T-cell (primary cell): ENCODE measurements around the gene UNC93A. TPM values are rescaled to one million over a fixed set of nuclear protein-coding genes. Genes with fewer than 3 reads are reported as not detected.
"Not testable (repeated sequence)": the region's sequence is repeated elsewhere in the genome, so short reads cannot be mapped to it uniquely, and the experiment has no call there.

Source experiments
- ATAC-seq, 4 experiments: fragments of 200-7000 bp in 3 of 4; fragments of 150-1000 bp in 1 of 4; cut with Tn5 transposase; replicated peaks in 1 of 4; 1 replicate in 3 of 4; 2 replicates in 1 of 4; pipeline ENCODE4 v1.10.0; 2021; ENCODE audit warnings: moderate library complexity in 3 of 4, mild to moderate bottlenecking in 2 of 4, moderate number of reproducible peaks in 1 of 4
- CTCF ChIA-PET, 2 donors: fragments of 300-600 bp; sonication (Branson Sonifier 250); formaldehyde crosslinking; loops; one replicate each; lab custom pipeline; 2022; ENCODE audit warnings: antibody characterized with exemption in 2 of 2; lab: Charles Lee
- POLR2A ChIA-PET, 2 donors: fragments of 300-600 bp; sonication (Branson Sonifier 250); formaldehyde crosslinking; loops; one replicate each; lab custom pipeline; 2022; ENCODE audit warnings: antibody characterized with exemption in 2 of 2; lab: Charles Lee
- DNase-seq, 35 experiments: peaks; one replicate each; pipeline versions ENCODE4 v3.0.0 to v3.0.0-alpha.2; 2013 to 2023
- H3K27ac ChIP-seq: one replicate; pipeline ENCODE4 v1.5.1; 2013; ENCODE audit warnings: low read length
- H3K27me3 ChIP-seq, 2 experiments: replicated peaks in 1 of 2; 1 replicate in 1 of 2; 2 replicates in 1 of 2; pipeline versions ENCODE4 v1.6.1 to v1.7.0; 2013; ENCODE audit warnings: low read length in 1 of 2, mixed read lengths in 1 of 2; ENCODE audit not compliant: control insufficient read depth in 2 of 2, insufficient read depth in 2 of 2; ENCODE audit errors: extremely low read depth in 1 of 2
- H3K36me3 ChIP-seq, 2 donors: 1 replicate in 1 of 2; 2 replicates in 1 of 2; pipeline versions ENCODE4 v1.6.1 to v1.7.0; 2013; ENCODE audit warnings: low read length in 1 of 2; ENCODE audit not compliant: control insufficient read depth in 2 of 2, insufficient read depth in 1 of 2; ENCODE audit errors: extremely low read depth in 1 of 2
- H3K4me1 ChIP-seq, 2 experiments: 1 replicate in 1 of 2; 2 replicates in 1 of 2; pipeline versions ENCODE4 v1.6.1 to v1.7.0; 2013; ENCODE audit warnings: low read length in 2 of 2, mixed read lengths in 1 of 2; ENCODE audit not compliant: insufficient read depth in 2 of 2, control insufficient read depth in 1 of 2; ENCODE audit errors: extremely low read depth in 1 of 2
- H3K4me3 ChIP-seq, 2 donors: 1 replicate in 1 of 2; 2 replicates in 1 of 2; pipeline versions ENCODE4 v1.5.1 to v1.7.0; 2013; ENCODE audit warnings: mild to moderate bottlenecking in 2 of 2, low read length in 1 of 2, moderate library complexity in 1 of 2; ENCODE audit not compliant: control insufficient read depth in 1 of 2; ENCODE audit errors: extremely low read depth in 1 of 2
- H3K9me3 ChIP-seq: 2 replicates; pipeline ENCODE4 v1.7.0; 2013
- H3K27ac Mint-ChIP-seq, 2 donors: one replicate each; pipeline ENCODE4 v1.8.0; 2020 to 2021; ENCODE audit warnings: mild to moderate bottlenecking in 2 of 2, mixed read lengths in 2 of 2
- H3K27me3 Mint-ChIP-seq, 2 donors: one replicate each; pipeline ENCODE4 v1.8.0; 2021 to 2022; ENCODE audit warnings: mixed read lengths in 2 of 2
- H3K36me3 Mint-ChIP-seq: one replicate; pipeline ENCODE4 v1.8.0; 2021; ENCODE audit warnings: mixed read lengths
- H3K4me1 Mint-ChIP-seq, 3 donors: one replicate each; pipeline ENCODE4 v1.8.0; 2020 to 2022; ENCODE audit warnings: mixed read lengths in 3 of 3, mild to moderate bottlenecking in 1 of 3
- H3K4me3 Mint-ChIP-seq, 3 donors: one replicate each; pipeline ENCODE4 v1.8.0; 2020 to 2022; ENCODE audit warnings: mild to moderate bottlenecking in 3 of 3, mixed read lengths in 3 of 3, moderate library complexity in 3 of 3
- H3K9me3 Mint-ChIP-seq, 3 donors: one replicate each; pipeline ENCODE4 v1.8.0; 2020 to 2022; ENCODE audit warnings: mixed read lengths in 3 of 3
- WGBS: methylation state at CpG from one replicate; pipeline ENCODE4 v1.1.5; 2013; ENCODE audit warnings: missing lambda C conversion rate; ENCODE audit not compliant: insufficient coverage; 5-methylcytosine and 5-hydroxymethylcytosine counted together
- total RNA-seq, 35 experiments: library from RNA in 6 of 35; stranded (reverse) in 6 of 35; fragments of 120-200 nt in 1 of 35; gene quantifications; one replicate each; pipeline versions ENCODE4 v1.2.1 to v1.2.4 and lab custom pipeline; 2013 to 2026

Gene UNC93A
- total RNA-seq, 5 donors from 2014 or later (not counting 1 experiment from before 2014, with no cell fraction given), result not detected

GRCh38 chr6:167317172-167317571 is 26.1 kb downstream of the UNC93A start:
- ATAC-seq, result no peak
- POLR2A ChIA-PET, result no interaction called here

GRCh38 chr6:167318354-167318753 is 27.2 kb downstream of the UNC93A start:
- H3K9me3 ChIP-seq, POLR2A ChIA-PET, H3K27ac Mint-ChIP-seq, H3K4me3 Mint-ChIP-seq, H3K27ac ChIP-seq, H3K36me3 ChIP-seq, H3K9me3 Mint-ChIP-seq, H3K4me1 ChIP-seq, CTCF ChIA-PET, H3K4me3 ChIP-seq, DNase-seq, H3K36me3 Mint-ChIP-seq, H3K27me3 ChIP-seq, ATAC-seq: not testable (repeated sequence)
- H3K27me3 Mint-ChIP-seq, result peaks cover 15 to 17% of the 10 kb centered on the region in 2 donors
- H3K4me1 Mint-ChIP-seq, result peaks cover 0 to 11% (median 0%) of the 10 kb centered on the region in 3 donors
- 86% methylated on average over 1 of the region's 10 CpGs for WGBS

More at GRCh38 chr6:167317172-167317571, 26.1 kb downstream of the UNC93A start:
- Histone ChIP-seq H3K27me3 (peaks cover 0 to 6% of the 10 kb centered on the region in 2 experiments), H3K9me3 (no peaks in the 10 kb centered on the region), H3K4me1 (no peaks in the 10 kb centered on the region), H3K36me3 (no peaks in the 10 kb centered on the region), H3K4me3 (no peak overlapping the region), H3K27ac (no peak overlapping the region)
- H3K27ac Mint-ChIP-seq, result no peak overlapping the region
- 82% methylated on average over 9 of the region's 9 CpGs for WGBS
- H3K4me3 Mint-ChIP-seq, result no peak overlapping the region
- no peaks in the 10 kb centered on the region for H3K36me3 Mint-ChIP-seq
- no peaks in the 10 kb centered on the region for H3K9me3 Mint-ChIP-seq
- peaks cover 20 to 21% of the 10 kb centered on the region in 2 donors for H3K27me3 Mint-ChIP-seq
- no peak for DNase-seq
- H3K4me1 Mint-ChIP-seq, result peaks cover 0 to 11% (median 0%) of the 10 kb centered on the region in 3 donors
- CTCF ChIA-PET, result no interaction called here

- H3K36me3 Mint-ChIP-seq, ATAC-seq, H3K27me3 ChIP-seq, CTCF ChIA-PET, H3K4me1 ChIP-seq, DNase-seq, H3K9me3 ChIP-seq, H3K4me3 Mint-ChIP-seq, H3K27ac ChIP-seq, POLR2A ChIA-PET, H3K27ac Mint-ChIP-seq, H3K4me3 ChIP-seq, H3K36me3 ChIP-seq, H3K9me3 Mint-ChIP-seq: not testable (repeated sequence)
- Mint-ChIP-seq H3K4me1 (peaks cover 0 to 11% (median 0%) of the 10 kb centered on the region in 3 donors), H3K27me3 (peaks cover 15 to 17% of the 10 kb centered on the region in 2 donors)
- 83% methylated on average over 7 of the region's 10 CpGs for WGBS
Observed at GRCh38 chr6:167318856-167319255, 27.7 kb downstream of the UNC93A start.

- H3K27ac ChIP-seq, H3K36me3 Mint-ChIP-seq, H3K27ac Mint-ChIP-seq, H3K36me3 ChIP-seq, ATAC-seq, H3K9me3 Mint-ChIP-seq, CTCF ChIA-PET, POLR2A ChIA-PET, DNase-seq, H3K4me3 ChIP-seq, H3K4me1 ChIP-seq, H3K4me3 Mint-ChIP-seq, H3K9me3 ChIP-seq: not testable (repeated sequence)
- WGBS, result 80% methylated on average over 1 of the region's 32 CpGs
- H3K27me3 ChIP-seq, result peaks cover 0 to 17% of the 10 kb centered on the region in 2 experiments
- peaks cover 0 to 11% (median 0%) of the 10 kb centered on the region in 3 donors for H3K4me1 Mint-ChIP-seq
- H3K27me3 Mint-ChIP-seq, result peaks cover 15 to 17% of the 10 kb centered on the region in 2 donors
Observed at GRCh38 chr6:167319856-167320753, 29.0 kb downstream of the UNC93A start.

- DNase-seq, H3K4me1 ChIP-seq, H3K4me3 Mint-ChIP-seq, H3K4me3 ChIP-seq, H3K36me3 Mint-ChIP-seq, H3K27ac ChIP-seq, POLR2A ChIA-PET, CTCF ChIA-PET, ATAC-seq, H3K9me3 Mint-ChIP-seq, H3K36me3 ChIP-seq, H3K9me3 ChIP-seq, H3K27ac Mint-ChIP-seq: not testable (repeated sequence)
- Mint-ChIP-seq H3K27me3 (peaks cover 13 to 17% of the 10 kb centered on the region in 2 donors), H3K4me1 (peaks cover 0 to 11% (median 0%) of the 10 kb centered on the region in 3 donors)
- WGBS, result 60% methylated on average over 1 of the region's 13 CpGs
- peaks cover 0 to 17% of the 10 kb centered on the region in 2 experiments for H3K27me3 ChIP-seq
Observed at GRCh38 chr6:167320754-167321056, 29.6 kb downstream of the UNC93A start.

- H3K36me3 Mint-ChIP-seq, CTCF ChIA-PET, H3K4me3 ChIP-seq, DNase-seq, ATAC-seq, H3K4me3 Mint-ChIP-seq, H3K27ac Mint-ChIP-seq, H3K9me3 Mint-ChIP-seq, H3K4me1 ChIP-seq, POLR2A ChIA-PET, H3K27ac ChIP-seq, H3K36me3 ChIP-seq, H3K9me3 ChIP-seq: not testable (repeated sequence)
- 40% methylated on average over 1 of the region's 9 CpGs for WGBS
- H3K27me3 ChIP-seq, result peaks cover 0 to 17% of the 10 kb centered on the region in 2 experiments
- Mint-ChIP-seq H3K27me3 (peaks cover 13 to 17% of the 10 kb centered on the region in 2 donors), H3K4me1 (peaks cover 0 to 11% (median 0%) of the 10 kb centered on the region in 3 donors)
Observed at GRCh38 chr6:167321185-167321584, 30.1 kb downstream of the UNC93A start.
